Measurements from ENCODE around the gene ADAMTS4. TPM values are rescaled to one million over a fixed set of nuclear protein-coding genes. Genes with fewer than 3 reads are reported as not detected.

Gene ADAMTS4
- total RNA-seq, 1 donor from 2014 or later = 2.7 TPM

- no peak overlapping the region for H3K27ac Mint-ChIP-seq (ENCODE audit: unreplicated experiment)
- H3K4me3 ChIP-seq (ENCODE audit: insufficient read depth, low read depth, low read length) = no peak overlapping the region
- TF ChIP-seq EZH2 (IDR thresholded peaks at IDR 0.05; ENCODE audit: insufficient read depth, low read length) = no peak
- TF ChIP-seq, protein P1, sequence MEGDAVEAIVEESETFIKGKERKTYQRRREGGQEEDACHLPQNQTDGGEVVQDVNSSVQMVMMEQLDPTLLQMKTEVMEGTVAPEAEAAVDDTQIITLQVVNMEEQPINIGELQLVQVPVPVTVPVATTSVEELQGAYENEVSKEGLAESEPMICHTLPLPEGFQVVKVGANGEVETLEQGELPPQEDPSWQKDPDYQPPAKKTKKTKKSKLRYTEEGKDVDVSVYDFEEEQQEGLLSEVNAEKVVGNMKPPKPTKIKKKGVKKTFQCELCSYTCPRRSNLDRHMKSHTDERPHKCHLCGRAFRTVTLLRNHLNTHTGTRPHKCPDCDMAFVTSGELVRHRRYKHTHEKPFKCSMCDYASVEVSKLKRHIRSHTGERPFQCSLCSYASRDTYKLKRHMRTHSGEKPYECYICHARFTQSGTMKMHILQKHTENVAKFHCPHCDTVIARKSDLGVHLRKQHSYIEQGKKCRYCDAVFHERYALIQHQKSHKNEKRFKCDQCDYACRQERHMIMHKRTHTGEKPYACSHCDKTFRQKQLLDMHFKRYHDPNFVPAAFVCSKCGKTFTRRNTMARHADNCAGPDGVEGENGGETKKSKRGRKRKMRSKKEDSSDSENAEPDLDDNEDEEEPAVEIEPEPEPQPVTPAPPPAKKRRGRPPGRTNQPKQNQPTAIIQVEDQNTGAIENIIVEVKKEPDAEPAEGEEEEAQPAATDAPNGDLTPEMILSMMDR (IDR thresholded peaks at IDR 0.05; ENCODE audit: insufficient read depth, low read depth, low read length) = no peak
These were observed 25.2 kb upstream of the ADAMTS4 start for GRCh38 chr1:161223805-161224694.

GRCh38 chr1:161222175-161223019 is 23.5 kb upstream of the ADAMTS4 start:
- no peak overlapping the region for H3K27ac Mint-ChIP-seq (ENCODE audit: unreplicated experiment)
- DNase-seq (ENCODE audit: low read depth) = no peak
- Histone ChIP-seq H3K36me3 (ENCODE audit: insufficient read depth, low read length) (no peaks in the 10 kb centered on the region), H2AFZ (ENCODE audit: low read depth, low read length) (no peak overlapping the region), H3K27me3 (ENCODE audit: insufficient read depth, low read length) (no peaks in the 10 kb centered on the region), H3K4me2 (ENCODE audit: low read length) (no peak overlapping the region), H3K4me3 (ENCODE audit: insufficient read depth, low read depth, low read length) (no peak overlapping the region), H3K27ac (ENCODE audit: low read depth, low read length) (no peak overlapping the region), H3K4me1 (ENCODE audit: insufficient read depth, low read length) (peaks cover 17% of the 10 kb centered on the region), H4K20me1 (ENCODE audit: insufficient read depth, low read length) (no peaks in the 10 kb centered on the region), H3K9me3 (ENCODE audit: insufficient read depth, low read depth, low read length) (no peaks in the 10 kb centered on the region), H3K79me2 (ENCODE audit: insufficient read depth, low read length) (peaks cover 8% of the 10 kb centered on the region), H3K9ac (ENCODE audit: low read length) (no peak overlapping the region)
- peaks cover 19% of the 10 kb centered on the region for H3K4me1 Mint-ChIP-seq (ENCODE audit: low read depth, unreplicated experiment)
- TF ChIP-seq EZH2 (IDR thresholded peaks at IDR 0.05; ENCODE audit: insufficient read depth, low read length) = no peak
- TF ChIP-seq, protein P1 (IDR thresholded peaks at IDR 0.05; ENCODE audit: insufficient read depth, low read depth, low read length) = no peak
- H3K36me3 Mint-ChIP-seq (ENCODE audit: low read depth, unreplicated experiment) = no peaks in the 10 kb centered on the region
- H3K4me3 Mint-ChIP-seq (ENCODE audit: unreplicated experiment) = no peak overlapping the region
- no peaks in the 10 kb centered on the region for H3K9me3 Mint-ChIP-seq (ENCODE audit: unreplicated experiment)
- FAIRE-seq = no peak
- H3K27me3 Mint-ChIP-seq (ENCODE audit: low read depth, unreplicated experiment) = peaks cover 11% of the 10 kb centered on the region

More at GRCh38 chr1:161223805-161224694, 25.2 kb upstream of the ADAMTS4 start:
- Histone ChIP-seq H3K4me2 (ENCODE audit: low read length) (no peak overlapping the region), H4K20me1 (ENCODE audit: insufficient read depth, low read length) (no peaks in the 10 kb centered on the region), H2AFZ (ENCODE audit: low read depth, low read length) (no peak overlapping the region), H3K27ac (ENCODE audit: low read depth, low read length) (no peak overlapping the region), H3K9me3 (ENCODE audit: insufficient read depth, low read depth, low read length) (no peaks in the 10 kb centered on the region), H3K36me3 (ENCODE audit: insufficient read depth, low read length) (peaks cover 8% of the 10 kb centered on the region), H3K27me3 (ENCODE audit: insufficient read depth, low read length) (no peaks in the 10 kb centered on the region), H3K9ac (ENCODE audit: low read length) (no peak overlapping the region), H3K4me1 (ENCODE audit: insufficient read depth, low read length) (peaks cover 11% of the 10 kb centered on the region), H3K79me2 (ENCODE audit: insufficient read depth, low read length) (peaks cover 8% of the 10 kb centered on the region)
- H3K4me1 Mint-ChIP-seq (ENCODE audit: low read depth, unreplicated experiment) = peaks cover 15% of the 10 kb centered on the region
- FAIRE-seq (no peak), DNase-seq (ENCODE audit: low read depth) (no peak)
- H3K36me3 Mint-ChIP-seq (ENCODE audit: low read depth, unreplicated experiment) = peaks cover 8% of the 10 kb centered on the region
- peaks cover 11% of the 10 kb centered on the region for H3K27me3 Mint-ChIP-seq (ENCODE audit: low read depth, unreplicated experiment)
- no peak overlapping the region for H3K4me3 Mint-ChIP-seq (ENCODE audit: unreplicated experiment)
- H3K9me3 Mint-ChIP-seq (ENCODE audit: unreplicated experiment) = no peaks in the 10 kb centered on the region
